ENCODE results near the gene GLI3. TPM values are rescaled to one million over a fixed set of nuclear protein-coding genes. Genes with fewer than 3 reads are reported as not detected.

Gene GLI3
- total RNA-seq, 2 donors from 2014 or later: 2.7 to 10.2 TPM

DNA sequence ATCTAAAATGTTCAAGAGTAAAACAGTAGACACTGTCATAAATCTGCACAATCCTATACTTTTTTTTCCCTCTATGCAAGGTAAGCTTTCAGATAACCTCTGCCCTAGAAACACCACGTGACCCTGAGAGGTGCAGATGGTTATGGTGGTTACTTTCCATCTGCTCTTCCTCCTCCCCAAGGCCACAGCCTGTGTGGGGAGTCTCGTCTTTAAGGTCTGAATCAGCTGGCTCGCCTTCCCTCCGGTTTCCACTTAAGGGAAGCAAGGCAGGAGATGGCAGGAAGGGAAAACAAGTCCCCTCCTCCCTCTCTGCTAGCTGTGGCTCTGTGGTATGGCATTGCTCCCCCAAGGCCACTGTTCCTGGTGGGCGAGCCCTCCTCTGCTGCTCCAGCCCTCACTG lies 181.8 kb downstream of the GLI3 start:
- no peaks in the 10 kb centered on the region for H3K4me1 Mint-ChIP-seq
- no peaks in the 10 kb centered on the region for H3K9me3 Mint-ChIP-seq
- no peak overlapping the region for H3K27ac ChIP-seq (ENCODE audit: low read depth, low read length)
- H3K9me3 ChIP-seq (ENCODE audit: control insufficient read depth, low read length): no peaks in the 10 kb centered on the region
- H3K9ac ChIP-seq (ENCODE audit: extremely low read depth, low read length, poor library complexity, severe bottlenecking): no peak overlapping the region
- H3K4me1 ChIP-seq (ENCODE audit: control insufficient read depth, insufficient read depth, low read length): no peaks in the 10 kb centered on the region
- peaks cover 2% of the 10 kb centered on the region for H3K27me3 Mint-ChIP-seq (ENCODE audit: insufficient read depth)
- TF ChIP-seq, protein P1, sequence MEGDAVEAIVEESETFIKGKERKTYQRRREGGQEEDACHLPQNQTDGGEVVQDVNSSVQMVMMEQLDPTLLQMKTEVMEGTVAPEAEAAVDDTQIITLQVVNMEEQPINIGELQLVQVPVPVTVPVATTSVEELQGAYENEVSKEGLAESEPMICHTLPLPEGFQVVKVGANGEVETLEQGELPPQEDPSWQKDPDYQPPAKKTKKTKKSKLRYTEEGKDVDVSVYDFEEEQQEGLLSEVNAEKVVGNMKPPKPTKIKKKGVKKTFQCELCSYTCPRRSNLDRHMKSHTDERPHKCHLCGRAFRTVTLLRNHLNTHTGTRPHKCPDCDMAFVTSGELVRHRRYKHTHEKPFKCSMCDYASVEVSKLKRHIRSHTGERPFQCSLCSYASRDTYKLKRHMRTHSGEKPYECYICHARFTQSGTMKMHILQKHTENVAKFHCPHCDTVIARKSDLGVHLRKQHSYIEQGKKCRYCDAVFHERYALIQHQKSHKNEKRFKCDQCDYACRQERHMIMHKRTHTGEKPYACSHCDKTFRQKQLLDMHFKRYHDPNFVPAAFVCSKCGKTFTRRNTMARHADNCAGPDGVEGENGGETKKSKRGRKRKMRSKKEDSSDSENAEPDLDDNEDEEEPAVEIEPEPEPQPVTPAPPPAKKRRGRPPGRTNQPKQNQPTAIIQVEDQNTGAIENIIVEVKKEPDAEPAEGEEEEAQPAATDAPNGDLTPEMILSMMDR (conservative IDR thresholded peaks at IDR 0.05): no peak
- no peak for DNase-seq
- H3K4me3 Mint-ChIP-seq: no peak overlapping the region
- no peaks in the 10 kb centered on the region for H3K27me3 ChIP-seq (ENCODE audit: control insufficient read depth, insufficient read depth, low read length, poor library complexity, severe bottlenecking)
- no peaks in the 10 kb centered on the region for H3K36me3 Mint-ChIP-seq (ENCODE audit: low read depth)
- H3K4me3 ChIP-seq (ENCODE audit: low read length): no peak overlapping the region
- WGBS, 2 experiments (ENCODE audit: insufficient coverage in 1 of 2, insufficient read length in 1 of 2): 97 to 100% methylated on average over 2 to 5 of the region's 5 CpGs
- no peaks in the 10 kb centered on the region for H3K36me3 ChIP-seq (ENCODE audit: control insufficient read depth, insufficient read depth, low read length)
- H3K27ac Mint-ChIP-seq: no peak overlapping the region

DNA sequence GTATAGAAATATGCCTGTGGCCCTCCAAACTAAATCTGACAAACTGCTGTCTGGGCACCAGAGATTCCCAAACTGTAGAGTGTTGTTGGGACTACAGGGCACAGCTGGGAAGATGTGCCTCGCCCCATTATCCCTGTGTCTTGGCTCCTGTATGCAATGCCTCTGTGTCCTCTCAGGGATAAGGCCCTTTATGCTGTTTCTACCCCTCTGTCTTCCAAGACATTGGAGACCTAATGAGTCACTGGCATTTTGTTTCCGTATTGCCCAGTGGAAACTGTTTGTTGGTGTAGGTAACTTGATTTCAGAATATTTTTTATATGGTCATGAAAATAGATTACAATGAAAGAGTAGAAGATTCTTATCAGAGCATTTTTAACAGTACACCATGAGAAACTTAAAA lies 183.2 kb downstream of the GLI3 start:
- Histone ChIP-seq H3K4me1 (ENCODE audit: control insufficient read depth, insufficient read depth, low read length) (no peaks in the 10 kb centered on the region), H3K9me3 (ENCODE audit: control insufficient read depth, low read length) (no peaks in the 10 kb centered on the region), H3K4me3 (ENCODE audit: low read length) (no peak overlapping the region), H3K9ac (ENCODE audit: extremely low read depth, low read length, poor library complexity, severe bottlenecking) (no peak overlapping the region), H3K36me3 (ENCODE audit: control insufficient read depth, insufficient read depth, low read length) (no peaks in the 10 kb centered on the region), H3K27ac (ENCODE audit: low read depth, low read length) (no peak overlapping the region), H3K27me3 (ENCODE audit: control insufficient read depth, insufficient read depth, low read length, poor library complexity, severe bottlenecking) (no peaks in the 10 kb centered on the region)
- no peak for DNase-seq
- 83% methylated on average over 2 of the region's 2 CpGs; no CpG with 5 or more reads in 1 of the 2 experiments for WGBS, 2 experiments (ENCODE audit: insufficient coverage in 1 of 2, insufficient read length in 1 of 2)
- H3K27ac Mint-ChIP-seq: no peak overlapping the region
- H3K9me3 Mint-ChIP-seq: no peaks in the 10 kb centered on the region
- H3K27me3 Mint-ChIP-seq (ENCODE audit: insufficient read depth): peaks cover 9% of the 10 kb centered on the region
- TF ChIP-seq, protein P1 (conservative IDR thresholded peaks at IDR 0.05): no peak
- no peaks in the 10 kb centered on the region for H3K4me1 Mint-ChIP-seq
- no peak overlapping the region for H3K4me3 Mint-ChIP-seq
- no peaks in the 10 kb centered on the region for H3K36me3 Mint-ChIP-seq (ENCODE audit: low read depth)

DNA sequence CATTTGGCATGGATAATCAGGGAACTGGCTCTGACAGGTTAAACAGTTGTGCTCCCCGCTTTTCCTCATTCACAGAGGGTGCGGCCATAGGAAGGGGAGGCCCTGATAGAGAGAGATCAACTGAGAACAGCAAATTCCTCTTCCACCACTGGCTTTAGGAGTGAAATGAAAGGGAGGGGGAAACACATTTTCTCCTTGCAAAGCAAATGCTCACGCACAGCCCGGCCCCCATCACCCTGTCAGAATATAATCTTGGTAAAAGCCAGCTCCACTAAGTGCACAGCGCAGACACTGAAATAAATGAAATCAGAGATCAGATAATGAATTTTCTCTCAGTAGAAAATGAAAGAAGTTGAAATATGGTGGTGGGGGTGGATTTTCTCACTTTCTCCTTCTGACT lies 187.2 kb downstream of the GLI3 start:
- H3K27ac ChIP-seq (ENCODE audit: low read depth, low read length): peak overlapping the region; percentile 5
- Mint-ChIP-seq H3K27me3 (ENCODE audit: insufficient read depth) (peaks cover 11% of the 10 kb centered on the region), H3K36me3 (ENCODE audit: low read depth) (no peaks in the 10 kb centered on the region), H3K4me3 (no peak overlapping the region), H3K27ac (no peak overlapping the region), H3K4me1 (no peaks in the 10 kb centered on the region), H3K9me3 (no peaks in the 10 kb centered on the region)
- H3K36me3 ChIP-seq (ENCODE audit: control insufficient read depth, insufficient read depth, low read length): no peaks in the 10 kb centered on the region
- TF ChIP-seq, protein P1 (conservative IDR thresholded peaks at IDR 0.05): no peak
- H3K4me1 ChIP-seq (ENCODE audit: control insufficient read depth, insufficient read depth, low read length): no peaks in the 10 kb centered on the region
- no peak overlapping the region for H3K9ac ChIP-seq (ENCODE audit: extremely low read depth, low read length, poor library complexity, severe bottlenecking)
- no peaks in the 10 kb centered on the region for H3K9me3 ChIP-seq (ENCODE audit: control insufficient read depth, low read length)
- WGBS, 2 experiments (ENCODE audit: insufficient coverage in 1 of 2, insufficient read length in 1 of 2): 83 to 90% methylated on average over 1 to 5 of the region's 5 CpGs
- H3K27me3 ChIP-seq (ENCODE audit: control insufficient read depth, insufficient read depth, low read length, poor library complexity, severe bottlenecking): no peaks in the 10 kb centered on the region
- no peak for DNase-seq
- H3K4me3 ChIP-seq (ENCODE audit: low read length): no peak overlapping the region

Data from endodermal cell (in vitro differentiated cells).